Ectodermal cell (in vitro differentiated cells): ENCODE data around the gene CPEB3.
"Not testable (repeated sequence)": the region's sequence is repeated elsewhere in the genome, so short reads cannot be mapped to it uniquely, and the experiment has no call there.

Experiments used
- H3K27ac ChIP-seq: 2 replicates; pipeline ENCODE4 v1.7.0; 2013; ENCODE audit warnings: mild to moderate bottlenecking, low read depth, low read length; ENCODE audit not compliant: insufficient read depth, poor library complexity, severe bottlenecking
- H3K27me3 ChIP-seq: 2 replicates; pipeline ENCODE4 v1.7.0; 2013; ENCODE audit warnings: mild to moderate bottlenecking, low read length; ENCODE audit not compliant: insufficient read depth, control insufficient read depth, poor library complexity, severe bottlenecking
- H3K36me3 ChIP-seq: one replicate; pipeline ENCODE4 v1.7.0; 2013; ENCODE audit warnings: low read length; ENCODE audit not compliant: control insufficient read depth, insufficient read depth
- H3K4me1 ChIP-seq: one replicate; pipeline ENCODE4 v1.7.0; 2013; ENCODE audit warnings: low read length; ENCODE audit not compliant: control insufficient read depth, insufficient read depth
- H3K4me3 ChIP-seq: 2 replicates; pipeline ENCODE4 v1.7.0; 2013; ENCODE audit warnings: low read depth, low read length, control low read depth; ENCODE audit not compliant: insufficient read depth
- H3K9me3 ChIP-seq: 2 replicates; pipeline ENCODE4 v1.7.0; 2013; ENCODE audit warnings: mild to moderate bottlenecking, low read length, moderate library complexity; ENCODE audit not compliant: control insufficient read depth
- WGBS, 2 experiments: methylation state at CpG; one replicate each; pipeline ENCODE4 v1.1.7; 2013; ENCODE audit warnings: missing lambda C conversion rate in 2 of 2; 5-methylcytosine and 5-hydroxymethylcytosine counted together

CPEB3 gene

DNA sequence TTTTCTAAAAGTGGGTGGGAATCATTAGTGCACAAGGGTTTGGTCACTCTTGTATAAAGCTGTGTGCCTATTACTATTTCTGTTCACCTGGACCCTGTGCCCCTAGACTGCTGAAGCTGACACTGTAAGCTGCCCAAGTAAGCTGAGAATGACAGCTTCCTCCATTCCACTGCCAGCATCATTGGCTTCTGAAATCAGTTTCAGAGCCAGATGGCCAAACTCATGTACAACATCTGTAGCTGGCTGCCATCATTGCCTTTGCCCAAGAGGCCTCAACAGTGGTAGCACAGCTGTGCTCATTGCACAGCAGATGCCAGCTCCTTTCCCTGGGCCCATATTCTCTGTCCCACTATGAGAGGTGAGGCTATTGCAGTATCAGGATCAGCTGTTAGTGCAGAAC, 165.7 kb downstream of the CPEB3 start:
- no peaks in the 10 kb centered on the region for H3K4me1 ChIP-seq
- H3K4me3 ChIP-seq = no peak overlapping the region
- H3K36me3 ChIP-seq = no peaks in the 10 kb centered on the region
- H3K27me3 ChIP-seq = no peaks in the 10 kb centered on the region
- no peaks in the 10 kb centered on the region for H3K9me3 ChIP-seq
- H3K27ac ChIP-seq = no peak overlapping the region

- Histone ChIP-seq H3K36me3 (no peaks in the 10 kb centered on the region), H3K27ac (no peak overlapping the region), H3K9me3 (no peaks in the 10 kb centered on the region), H3K4me3 (no peak overlapping the region), H3K4me1 (no peaks in the 10 kb centered on the region), H3K27me3 (no peaks in the 10 kb centered on the region)
- WGBS, 2 experiments = 88 to 97% methylated on average over 3 of the region's 3 CpGs
Observed at GRCh38 chr10:92124616-92125143, 166.2 kb downstream of the CPEB3 start.

DNA sequence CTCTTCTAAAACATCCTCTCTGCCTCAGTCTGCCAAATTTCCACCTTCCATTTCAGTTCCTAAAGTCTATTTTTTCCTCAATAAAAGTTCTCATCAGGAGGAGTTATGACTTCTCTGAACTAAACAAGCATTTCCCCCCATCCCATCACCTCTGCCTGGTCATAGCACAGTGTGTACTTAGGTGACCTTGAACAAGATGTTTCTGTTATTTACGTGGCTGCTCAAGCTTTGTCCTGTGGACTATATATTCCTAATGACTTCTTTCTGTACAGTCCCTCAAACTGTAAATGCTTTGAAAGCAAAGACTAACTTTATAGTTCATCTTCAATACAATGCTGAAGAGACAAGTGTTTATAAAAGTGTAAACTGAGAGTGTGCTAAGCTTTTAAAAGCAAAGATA, 166.9 kb downstream of the CPEB3 start:
- H3K27me3 ChIP-seq = no peaks in the 10 kb centered on the region
- 86 to 100% methylated on average over 1 of the region's 1 CpG for WGBS, 2 experiments
- H3K4me1 ChIP-seq = no peaks in the 10 kb centered on the region
- H3K9me3 ChIP-seq = no peaks in the 10 kb centered on the region
- no peak overlapping the region for H3K27ac ChIP-seq
- H3K36me3 ChIP-seq = no peaks in the 10 kb centered on the region
- H3K4me3 ChIP-seq = no peak overlapping the region

DNA sequence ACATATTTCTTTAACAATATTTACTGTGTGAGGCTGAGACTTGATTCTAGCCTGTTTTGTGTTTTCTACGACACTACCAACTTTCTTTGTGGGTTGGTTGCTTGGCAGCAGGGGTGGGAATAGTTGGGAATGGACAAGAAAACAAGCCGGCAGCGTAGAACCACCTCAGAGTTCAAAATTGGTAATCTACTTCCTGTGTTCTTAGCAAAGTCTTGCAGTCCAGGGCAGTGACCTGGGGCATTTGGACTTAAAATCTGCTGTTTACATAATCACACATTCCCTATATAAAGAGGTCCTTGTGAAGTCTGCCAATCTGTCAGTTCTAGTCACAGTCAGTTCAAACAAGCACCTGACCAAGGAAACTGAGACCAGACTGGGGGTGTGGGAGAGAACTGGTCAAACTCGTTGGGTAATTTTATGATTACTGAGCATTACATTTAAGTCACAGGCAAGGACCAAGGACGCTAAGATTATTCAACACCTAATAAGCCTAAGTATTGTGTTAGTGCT, 167.9 kb downstream of the CPEB3 start:
- Histone ChIP-seq H3K27me3 (no peaks in the 10 kb centered on the region), H3K4me3 (no peak overlapping the region), H3K36me3 (no peaks in the 10 kb centered on the region), H3K9me3 (no peaks in the 10 kb centered on the region), H3K27ac (no peak overlapping the region), H3K4me1 (no peaks in the 10 kb centered on the region)
- WGBS, 2 experiments = 91 to 92% methylated on average over 4 to 5 of the region's 5 CpGs

GRCh38 chr10:92121686-92122492, 169.0 kb downstream of the CPEB3 start:
- no peaks in the 10 kb centered on the region for H3K4me1 ChIP-seq
- WGBS, 2 experiments = 95 to 96% methylated on average over 3 of the region's 3 CpGs
- H3K9me3 ChIP-seq = no peaks in the 10 kb centered on the region
- H3K27me3 ChIP-seq = no peaks in the 10 kb centered on the region
- H3K36me3 ChIP-seq = no peaks in the 10 kb centered on the region
- no peak overlapping the region for H3K4me3 ChIP-seq
- H3K27ac ChIP-seq = no peak overlapping the region

DNA sequence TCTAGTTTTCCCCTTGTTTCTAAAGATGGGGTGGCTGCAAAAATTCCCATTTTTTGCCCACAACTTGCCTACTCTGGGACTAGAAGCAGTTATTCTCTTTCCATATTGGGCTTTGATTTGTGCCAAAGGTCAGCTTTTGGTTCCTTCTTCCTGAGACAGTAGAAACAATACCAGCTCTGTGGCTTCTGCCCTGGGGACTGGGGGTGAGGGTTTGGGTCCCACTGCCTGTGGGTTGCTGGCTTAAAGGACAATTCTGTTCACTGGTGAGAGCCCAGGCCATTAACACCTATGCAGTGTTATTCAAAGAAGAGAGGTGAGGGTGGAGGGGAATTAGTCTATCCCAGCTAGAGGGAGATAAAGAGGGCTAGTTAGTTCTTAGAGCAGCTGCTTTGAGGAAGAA, 171.5 kb downstream of the CPEB3 start:
- Histone ChIP-seq H3K9me3 (no peaks in the 10 kb centered on the region), H3K27ac (no peak overlapping the region), H3K36me3 (no peaks in the 10 kb centered on the region), H3K4me3 (no peak overlapping the region), H3K4me1 (no peaks in the 10 kb centered on the region), H3K27me3 (no peaks in the 10 kb centered on the region)

GRCh38 chr10:92114917-92115316, 176.0 kb downstream of the CPEB3 start:
- H3K27ac ChIP-seq, H3K4me3 ChIP-seq, H3K36me3 ChIP-seq, H3K4me1 ChIP-seq, H3K27me3 ChIP-seq, H3K9me3 ChIP-seq: not testable (repeated sequence)
- 93 to 94% methylated on average over 28 of the region's 30 CpGs for WGBS, 2 experiments

DNA sequence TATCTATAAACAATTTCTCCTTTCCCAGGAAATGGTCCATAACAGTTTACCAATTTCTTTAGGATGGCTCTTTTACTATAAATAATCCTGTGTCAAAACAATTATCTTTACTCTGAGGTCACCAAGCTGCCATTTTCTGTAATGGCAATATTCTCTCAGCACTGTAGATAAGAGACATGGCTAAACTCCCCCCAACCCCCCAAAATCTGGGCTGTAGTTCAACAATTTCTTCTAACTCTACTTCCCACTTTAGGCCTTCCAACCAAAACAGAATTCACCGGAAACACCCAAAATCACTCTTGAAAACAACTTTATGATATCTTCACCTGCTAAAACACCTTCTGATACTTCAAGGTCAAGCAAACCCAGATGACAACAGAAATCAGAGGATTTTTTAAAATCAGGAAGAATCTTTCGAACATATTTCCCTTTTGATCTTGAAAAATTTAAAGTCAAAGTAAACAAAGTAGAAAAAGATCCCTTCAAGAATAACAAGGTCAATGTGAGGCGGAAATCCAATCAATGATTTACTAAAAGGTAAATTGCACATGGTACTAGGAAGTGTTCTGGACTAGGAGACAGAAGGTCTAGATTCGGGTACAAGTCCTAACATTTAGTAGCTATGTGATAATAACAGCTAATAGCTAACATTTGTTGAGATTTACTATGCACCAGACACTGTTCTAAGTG, 176.8 kb downstream of the CPEB3 start:
- Histone ChIP-seq H3K27me3 (no peaks in the 10 kb centered on the region), H3K4me1 (no peaks in the 10 kb centered on the region), H3K9me3 (no peaks in the 10 kb centered on the region), H3K4me3 (no peak overlapping the region), H3K36me3 (no peaks in the 10 kb centered on the region), H3K27ac (no peak overlapping the region)
- WGBS, 2 experiments = 94 to 97% methylated on average over 3 to 4 of the region's 4 CpGs

DNA sequence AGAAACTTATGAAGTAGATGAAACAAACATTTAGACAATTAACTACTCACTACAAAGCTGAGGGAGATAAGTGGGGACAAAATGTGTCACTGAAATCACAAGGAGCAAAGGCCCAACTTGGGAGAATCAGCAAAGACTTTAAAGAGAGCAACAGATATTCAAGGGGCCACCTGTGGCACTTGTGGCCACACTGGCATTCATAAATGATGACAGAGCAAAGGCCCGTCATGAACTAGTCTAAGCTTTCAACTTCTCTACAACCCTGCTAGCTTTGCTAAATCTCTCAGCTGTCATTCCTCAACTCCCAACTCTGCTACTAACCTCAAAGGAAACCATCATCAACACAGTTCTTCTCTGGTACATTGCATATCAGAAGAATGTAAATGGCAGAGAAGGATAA, 178.4 kb downstream of the CPEB3 start:
- WGBS, 2 experiments = 90 to 91% methylated on average over 1 of the region's 1 CpG
- Histone ChIP-seq H3K36me3 (no peaks in the 10 kb centered on the region), H3K4me3 (no peak overlapping the region), H3K27ac (no peak overlapping the region), H3K27me3 (no peaks in the 10 kb centered on the region), H3K9me3 (no peaks in the 10 kb centered on the region), H3K4me1 (no peaks in the 10 kb centered on the region)

GRCh38 chr10:92111336-92111939, 179.4 kb downstream of the CPEB3 start:
- Histone ChIP-seq H3K4me3 (no peak overlapping the region), H3K4me1 (no peaks in the 10 kb centered on the region), H3K36me3 (no peaks in the 10 kb centered on the region), H3K9me3 (no peaks in the 10 kb centered on the region), H3K27ac (no peak overlapping the region), H3K27me3 (no peaks in the 10 kb centered on the region)
